Activated CD4-positive, CD25-positive, alpha-beta regulatory T cell treated with anti-CD3 and anti-CD28 coated beads, Interleukin-2, amount 50 U/mL, for 24 hours (primary cell): ENCODE results near the gene RBM39.
A peak's percentile ranks its signal among the peaks of the same experiment; 100 is the strongest.
"Not testable (repeated sequence)": the region's sequence is repeated elsewhere in the genome, so short reads cannot be mapped to it uniquely, and the experiment has no call there.

Source experiments
- ATAC-seq, 2 donors: fragments of 150-1000 bp; cut with Tn5 transposase; one replicate each; pipeline ENCODE4 v1.10.0; 2021; ENCODE audit warnings: mild to moderate bottlenecking in 1 of 2, moderate library complexity in 1 of 2

Gene RBM39

GRCh38 chr20:35750611-35751010, 8.6 kb upstream of the RBM39 start:
- no peak for ATAC-seq

GRCh38 chr20:35744492-35744841, 2.4 kb upstream of the RBM39 start:
- ATAC-seq, result not testable (repeated sequence)

DNA sequence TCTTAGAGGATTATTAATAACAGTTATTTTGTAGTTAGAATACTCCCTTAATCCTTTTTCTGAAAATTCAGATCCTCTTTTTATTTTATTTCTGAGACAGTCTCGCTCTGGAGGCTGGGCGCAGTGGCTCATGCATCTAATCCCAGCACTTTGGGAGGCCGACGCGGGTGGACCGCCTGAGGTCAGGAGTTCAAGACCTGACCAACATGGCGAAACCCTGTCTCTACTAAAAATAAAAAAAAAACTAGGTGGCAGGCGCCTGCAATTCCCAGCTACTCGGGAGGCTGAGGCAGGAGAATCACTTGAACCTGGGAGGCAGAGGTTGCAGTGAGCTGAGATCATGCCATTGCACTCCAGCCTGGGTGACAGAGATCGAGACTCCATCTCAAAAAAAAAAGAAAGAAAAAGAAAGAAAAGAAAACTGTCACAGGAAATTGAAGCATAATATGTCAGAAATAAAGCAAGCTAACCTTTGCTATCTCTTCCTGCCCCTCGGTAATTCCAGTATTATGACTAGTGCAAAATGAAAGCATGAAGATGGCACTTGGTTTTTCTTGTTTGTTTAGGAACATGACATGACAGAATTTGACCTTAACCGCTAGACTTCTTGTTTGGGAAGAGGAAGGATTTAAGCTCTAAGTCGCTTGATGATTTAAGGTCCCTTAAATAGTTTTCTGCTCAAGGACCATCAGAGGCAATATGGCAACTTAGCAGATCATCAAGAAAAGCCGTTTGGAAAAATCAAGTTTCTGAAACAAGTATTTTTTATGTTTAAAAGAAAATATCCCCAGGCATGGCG, 1.8 kb upstream of the RBM39 start:
- no peak for ATAC-seq

DNA sequence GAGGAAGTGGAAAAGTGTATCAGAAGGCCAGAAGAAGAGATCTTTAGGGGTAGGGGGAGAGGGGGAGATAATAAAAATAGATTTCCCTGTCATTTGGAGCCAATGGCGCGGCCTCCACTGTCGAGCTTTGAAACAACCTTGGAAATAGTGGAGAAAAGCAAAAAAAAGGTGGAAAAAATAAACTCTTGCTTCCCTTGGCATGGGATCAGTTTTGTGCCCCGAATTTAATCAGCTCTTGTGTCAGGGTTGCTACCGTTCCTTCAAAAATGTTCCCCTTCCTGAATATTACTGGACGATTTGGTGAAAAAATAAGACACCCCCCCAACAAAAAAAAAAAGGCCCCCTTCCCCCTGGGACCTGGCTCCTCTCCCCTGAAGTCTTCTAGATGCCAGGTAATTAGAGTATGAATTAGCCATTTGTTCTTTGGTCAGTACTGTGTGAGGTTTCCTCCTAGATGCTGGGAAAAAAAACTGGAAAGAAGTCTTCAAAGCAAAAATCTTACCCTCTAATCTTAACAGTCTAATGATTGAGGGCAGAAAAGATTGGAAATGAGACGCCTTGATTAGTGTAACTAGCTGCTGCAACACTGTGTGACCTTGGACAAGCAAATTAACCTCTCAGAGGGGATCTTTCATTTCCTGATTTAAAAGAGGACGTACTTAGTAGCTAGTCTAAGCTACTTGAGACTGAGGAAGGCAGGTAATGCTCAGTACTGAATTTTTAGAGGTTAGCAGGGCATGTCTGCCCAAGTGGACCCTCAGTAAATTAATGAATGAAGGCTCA, 872 bp upstream of the RBM39 start:
- no peak for ATAC-seq

DNA sequence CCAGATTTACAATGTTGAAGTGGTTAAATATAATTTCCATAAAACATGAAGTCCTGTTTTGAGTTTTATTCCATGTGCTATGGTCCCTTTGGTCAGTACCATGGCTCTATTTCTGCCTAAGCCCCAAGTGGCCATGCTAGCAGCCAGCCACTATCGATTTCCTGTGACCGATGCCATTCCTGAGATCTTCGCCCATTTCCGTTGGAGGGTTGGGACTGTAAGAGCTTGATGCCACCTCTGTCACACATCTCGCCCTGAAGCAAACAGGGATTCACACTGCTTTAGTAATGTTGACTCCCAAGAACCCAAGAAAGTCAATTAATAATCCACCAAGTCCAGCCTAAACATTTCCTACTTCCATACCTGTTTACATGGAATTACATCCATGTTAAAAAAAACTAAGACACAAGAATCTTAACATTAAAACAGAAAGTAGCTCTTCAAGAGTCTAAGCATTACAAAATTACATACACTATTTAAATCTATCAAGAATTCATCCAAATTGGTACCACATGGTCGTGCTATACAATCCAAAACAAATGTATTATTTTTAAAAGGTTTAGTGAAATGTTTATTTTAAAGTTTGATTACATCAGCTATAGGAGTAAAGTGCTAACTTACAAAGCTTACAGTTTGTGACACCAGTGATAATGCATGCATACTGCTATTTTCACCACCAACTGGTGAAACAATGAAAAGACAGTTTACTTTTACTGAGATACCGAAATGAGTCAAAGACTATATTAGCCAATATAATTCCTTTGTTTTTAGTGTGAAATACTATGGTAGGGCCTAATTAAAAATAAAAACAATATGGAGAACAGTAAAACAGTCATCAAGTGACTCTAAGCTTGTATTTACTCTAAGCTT, 2.5 kb downstream of the RBM39 start:
- no peak for ATAC-seq

DNA sequence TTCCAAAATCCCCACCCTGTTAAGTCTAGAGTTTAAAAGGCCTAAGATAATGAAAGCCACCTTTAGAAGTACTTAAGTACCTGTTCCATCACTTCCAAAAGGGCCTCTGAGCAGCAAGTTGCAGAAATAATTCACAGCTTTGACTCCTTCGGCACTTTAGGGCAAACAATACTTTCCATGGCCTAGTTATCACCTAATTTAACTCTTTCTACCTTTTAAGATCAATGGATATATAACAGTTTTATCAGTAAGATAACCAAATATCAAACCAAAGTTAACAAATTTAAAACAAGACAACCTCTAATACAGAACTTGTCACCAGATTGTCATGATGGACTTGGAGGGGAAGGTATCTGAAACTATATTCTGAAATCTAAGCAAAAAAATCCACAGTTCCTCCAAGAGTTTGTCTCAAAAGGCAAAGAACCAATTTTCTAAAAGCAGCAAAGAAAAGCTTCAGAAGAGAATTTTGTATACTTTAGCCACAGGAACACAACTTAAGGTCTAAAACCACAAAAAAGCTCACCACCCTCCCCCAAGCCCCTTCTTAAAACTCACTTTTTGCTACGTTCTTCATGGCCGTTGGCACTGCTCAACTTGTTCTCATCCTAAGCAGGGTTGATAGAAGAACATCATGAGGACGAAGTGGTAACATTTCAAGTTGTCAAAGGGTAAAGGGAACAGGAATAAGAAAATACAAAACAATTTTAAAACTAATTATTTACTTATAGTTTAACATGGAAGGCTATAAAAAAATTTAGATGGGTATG, 3.5 kb downstream of the RBM39 start:
- no peak for ATAC-seq

DNA sequence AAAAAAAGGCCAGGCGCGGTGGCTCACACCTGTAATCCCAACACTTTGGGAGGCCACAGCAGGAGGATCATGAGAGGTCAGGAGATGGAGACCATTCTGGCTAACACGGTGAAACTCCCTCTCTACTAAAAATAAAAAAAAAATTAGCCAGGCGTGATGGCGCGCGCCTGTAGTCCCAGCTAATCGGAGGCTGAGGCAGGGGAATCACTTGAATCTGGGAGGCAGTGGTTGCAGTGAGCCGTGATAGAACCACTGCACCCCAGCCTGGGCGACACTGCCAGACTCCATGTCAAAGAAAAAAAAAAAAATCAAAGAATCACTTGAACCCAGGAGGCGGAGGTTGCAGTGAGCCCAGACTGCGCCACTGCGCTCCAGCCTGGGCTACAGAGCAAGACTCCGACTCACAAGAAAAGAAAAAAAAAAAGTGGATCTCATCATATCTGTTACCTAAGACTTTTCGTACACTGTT, 4.2 kb downstream of the RBM39 start:
- ATAC-seq, result no peak

GRCh38 chr20:35735826-35736470, 6.1 kb downstream of the RBM39 start:
- ATAC-seq, result no peak

DNA sequence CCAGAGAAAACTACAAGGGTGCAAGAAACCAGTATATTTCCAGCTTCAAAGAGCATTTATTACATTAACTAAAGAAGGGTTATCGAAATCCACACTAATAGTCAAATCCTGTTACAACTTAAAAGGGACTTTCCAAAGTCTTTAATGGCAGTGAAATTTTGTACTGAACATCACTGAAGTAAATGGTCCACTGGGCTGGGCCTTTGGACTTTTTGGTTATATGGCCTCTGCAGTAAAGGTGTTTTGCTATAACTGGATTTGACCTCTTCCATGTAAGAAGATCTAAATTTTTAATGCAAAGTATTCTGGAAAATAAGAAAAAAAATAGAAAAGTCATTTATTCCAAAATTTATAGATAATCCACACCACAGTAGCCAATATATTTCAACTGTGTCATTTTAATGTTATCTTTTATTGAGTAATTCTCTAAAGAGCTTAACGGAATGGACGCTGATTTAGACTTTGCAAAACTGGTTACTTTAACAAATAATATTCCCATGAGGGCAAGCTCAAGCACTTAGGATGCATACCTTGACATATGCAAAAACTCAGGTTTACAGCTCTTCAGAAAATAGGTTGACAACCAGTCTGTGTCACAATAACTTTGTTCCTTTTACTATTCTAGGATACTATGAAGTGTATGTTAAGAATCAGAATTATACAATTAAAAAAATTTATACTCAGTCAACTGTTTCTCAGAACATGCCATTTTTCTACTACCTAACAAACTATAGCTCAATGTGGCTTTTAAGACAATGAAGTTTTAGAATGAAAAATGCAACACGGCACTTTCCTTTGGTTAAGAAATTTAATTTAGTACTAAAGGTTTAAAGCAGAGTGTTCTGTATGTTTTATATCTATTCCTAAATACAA, 7.0 kb downstream of the RBM39 start:
- no peak for ATAC-seq

- no peak for ATAC-seq
Observed at GRCh38 chr20:35734374-35734773, 7.7 kb downstream of the RBM39 start.

- no peak for ATAC-seq
Observed at GRCh38 chr20:35732644-35732982, 9.4 kb downstream of the RBM39 start.

DNA sequence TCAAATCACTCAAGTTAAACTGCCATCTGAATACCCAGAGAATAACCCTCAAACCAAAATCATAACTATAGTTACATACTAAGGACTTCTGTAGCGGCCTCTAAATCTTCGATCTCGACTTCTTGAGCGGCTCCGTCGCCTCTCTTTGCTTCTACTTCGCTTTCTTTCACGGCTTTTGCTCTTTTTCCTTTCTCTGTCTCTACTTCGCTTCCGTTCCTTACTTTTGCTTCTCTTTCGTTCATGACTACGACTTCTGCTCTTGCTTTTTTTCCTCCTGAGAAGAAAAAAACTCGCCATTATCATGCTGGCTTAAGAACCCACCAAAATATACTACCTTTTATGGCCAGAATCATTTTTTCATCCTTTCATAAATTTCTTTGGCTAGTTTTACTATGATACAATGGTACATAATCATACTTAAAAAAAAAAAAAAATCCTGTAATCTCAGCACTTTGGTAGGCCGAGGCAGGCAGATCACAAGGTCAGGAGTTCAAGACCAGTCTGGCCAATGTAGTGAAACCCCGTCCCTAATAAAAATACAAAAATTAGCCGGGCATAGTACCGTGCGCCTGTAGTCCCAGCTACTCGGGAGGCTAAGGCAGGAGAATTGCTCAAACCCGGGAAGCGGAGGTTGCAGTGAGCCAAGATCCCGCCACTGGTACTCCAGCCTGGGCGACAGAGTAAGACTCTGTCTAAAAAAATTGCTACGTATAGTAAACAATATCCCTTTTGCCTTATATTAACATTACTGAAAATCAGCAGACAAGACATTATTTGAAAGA, 10.0 kb downstream of the RBM39 start:
- ATAC-seq, result no peak

GRCh38 chr20:35731469-35731788, 10.6 kb downstream of the RBM39 start:
- ATAC-seq, result no peak

- ATAC-seq, result no peak
Observed at GRCh38 chr20:35730583-35731468, 11.2 kb downstream of the RBM39 start.

DNA sequence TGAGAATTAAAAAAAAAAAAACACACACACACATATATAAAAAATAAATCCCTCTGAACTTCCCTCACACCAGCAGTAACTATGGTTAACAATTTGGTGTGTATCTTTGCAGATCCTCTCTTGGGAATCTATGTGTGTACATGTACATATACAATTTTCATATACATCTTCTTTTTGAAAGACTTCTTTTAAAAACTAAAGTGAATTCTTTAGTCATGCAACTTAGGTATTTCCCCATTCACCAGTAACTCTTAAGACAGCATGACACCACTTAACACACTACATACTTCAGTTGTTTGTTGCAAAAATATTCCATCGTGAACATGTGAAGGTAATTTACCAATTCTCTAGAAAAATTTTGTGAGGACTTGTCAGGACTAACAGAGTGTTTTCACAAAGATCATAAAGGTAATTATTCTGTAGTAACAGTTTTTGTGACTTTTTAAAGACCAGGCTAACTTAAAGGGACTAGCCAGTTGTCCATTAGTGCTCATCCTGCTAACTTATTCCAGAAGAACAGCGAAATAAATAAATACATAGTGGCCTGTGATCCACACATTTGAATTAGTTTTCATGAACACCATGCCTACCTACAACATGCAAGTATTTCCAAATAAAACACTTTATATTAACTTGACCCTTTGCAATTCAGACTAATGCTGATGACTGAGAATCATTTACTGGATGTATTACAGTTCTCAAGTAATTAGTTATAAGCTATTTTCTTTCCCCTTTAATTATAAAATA, 12.1 kb downstream of the RBM39 start:
- ATAC-seq, result peak; percentile 39 to 54

DNA sequence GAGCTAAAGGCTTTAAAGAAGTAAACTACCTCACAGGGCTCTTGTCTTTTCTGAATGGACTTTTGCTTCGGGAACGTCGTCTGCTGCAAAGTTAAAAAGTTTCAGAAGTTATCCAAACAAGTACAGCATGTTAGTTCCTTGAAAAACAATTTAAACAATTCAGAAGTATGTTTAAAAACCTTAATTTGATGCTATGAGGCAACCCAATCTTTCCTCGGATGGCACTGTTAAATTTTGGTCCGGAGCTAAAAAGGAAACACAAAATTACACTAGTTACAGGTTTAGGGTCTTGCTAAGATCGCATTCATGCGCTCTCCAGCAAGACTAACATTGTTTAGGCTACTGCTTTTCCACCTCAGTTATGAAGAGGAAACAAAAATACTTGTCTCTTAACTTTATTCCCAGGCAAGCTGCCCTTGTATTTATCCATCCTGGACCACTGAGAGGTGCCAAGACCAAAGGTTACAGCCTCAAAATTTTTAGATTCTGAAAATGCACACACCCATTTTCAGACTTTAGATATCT, 12.7 kb downstream of the RBM39 start:
- no peak for ATAC-seq

GRCh38 chr20:35726842-35727711, 15.0 kb downstream of the RBM39 start:
- no peak for ATAC-seq
